GM19328 (cell line): ENCODE results near the gene MED26.
A peak's percentile ranks its signal among the peaks of the same experiment; 100 is the strongest.

Source experiments
- ATAC-seq: cut with Tn5 transposase; IDR thresholded peaks from one replicate; pipeline ENCODE4 v1.9.1; 2021; ENCODE audit warnings: mild to moderate bottlenecking, moderate library complexity; ENCODE audit not compliant: unreplicated experiment

The MED26 gene

GRCh38 chr19:16591803-16592556 is 36.0 kb downstream of the MED26 start:
- ATAC-seq, result no peak

- no peak for ATAC-seq
Measured at GRCh38 chr19:16590876-16591802, 36.9 kb downstream of the MED26 start.

- ATAC-seq, result no peak
Measured at GRCh38 chr19:16589917-16590316, 38.1 kb downstream of the MED26 start.

DNA sequence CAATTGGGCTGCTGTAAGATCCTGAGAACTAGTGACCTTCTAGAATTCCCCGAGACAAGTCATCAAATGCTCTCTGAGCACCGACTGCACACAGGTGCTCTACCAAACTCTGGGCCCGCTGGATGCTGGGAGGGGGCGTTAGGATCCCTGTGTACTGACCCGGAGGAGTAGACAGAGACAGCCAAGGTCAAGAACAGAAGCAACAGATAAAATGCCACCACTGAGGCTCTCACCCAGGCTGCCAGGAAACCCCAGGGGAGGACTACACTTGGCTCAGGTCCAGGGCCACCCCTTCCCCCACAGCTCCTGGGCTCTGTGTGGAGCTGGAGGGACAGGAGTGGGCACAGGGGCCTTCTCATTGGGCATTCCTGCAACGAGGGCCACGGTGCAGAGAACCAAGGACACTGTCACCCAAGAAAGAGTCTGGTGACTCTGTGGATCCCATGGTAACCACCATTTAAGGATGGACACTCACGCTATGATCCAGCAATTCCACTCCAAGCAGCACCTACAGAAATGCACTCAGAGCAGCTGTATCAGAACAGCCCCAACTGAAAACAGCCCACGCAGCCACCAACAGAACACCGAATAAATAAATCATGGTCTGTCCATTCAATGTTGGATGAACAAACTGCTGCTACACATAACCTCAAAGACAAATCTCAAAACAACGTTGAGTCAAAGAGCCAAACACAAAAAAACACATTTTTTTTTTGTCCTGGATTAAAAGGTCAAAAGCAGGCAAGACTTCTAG is 39.0 kb downstream of the MED26 start:
- no peak for ATAC-seq

DNA sequence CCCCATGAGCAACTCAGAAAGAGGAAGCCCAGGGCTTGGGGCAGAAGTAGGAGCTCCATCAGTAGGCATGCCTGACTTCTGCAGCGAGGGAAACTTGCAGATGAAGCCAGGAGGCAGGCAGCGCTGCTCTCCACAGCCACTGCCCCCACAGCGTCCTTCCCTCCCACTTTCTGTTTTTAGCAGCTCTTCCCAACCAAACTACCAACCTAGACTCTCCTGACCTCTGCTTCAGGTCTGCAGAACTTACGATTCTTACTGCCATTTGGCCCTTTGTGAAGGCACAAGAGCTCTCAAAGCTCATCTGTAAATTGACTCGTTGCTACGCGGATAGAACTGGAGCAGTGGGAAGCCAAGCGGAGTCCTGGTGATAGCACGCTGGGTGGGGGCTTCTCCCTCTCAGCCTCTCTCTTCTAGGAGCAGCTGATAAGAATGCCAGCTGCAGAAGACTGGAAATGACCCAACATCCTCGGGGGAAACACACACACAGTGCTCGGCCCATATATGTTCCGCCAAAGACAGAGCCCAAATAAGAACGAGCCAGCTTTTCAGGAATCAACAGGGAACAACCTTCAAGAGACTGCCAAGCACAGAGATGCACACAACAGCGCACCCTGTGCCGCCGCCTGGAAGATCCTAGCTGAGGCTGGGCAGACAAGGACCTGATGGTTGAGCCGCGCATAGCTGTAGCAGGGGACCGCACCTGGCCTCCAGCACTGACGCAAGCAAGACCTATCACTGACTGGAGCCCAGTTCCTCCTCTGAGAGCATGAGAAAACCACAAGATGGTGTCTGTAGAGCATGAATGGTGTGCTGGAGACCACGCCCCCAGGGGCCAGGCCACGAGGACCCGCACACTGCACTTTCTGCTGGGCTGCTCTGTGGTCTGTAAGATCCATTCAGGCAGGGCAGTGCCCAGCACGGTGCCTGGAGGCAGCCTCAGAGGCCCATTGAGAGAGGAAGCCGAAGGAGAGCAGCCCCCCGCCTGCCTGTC is 39.9 kb downstream of the MED26 start:
- peak; percentile 39 for ATAC-seq

GRCh38 chr19:16586991-16587832 is 40.8 kb downstream of the MED26 start:
- ATAC-seq, result no peak

GRCh38 chr19:16586477-16586871 is 41.5 kb downstream of the MED26 start:
- no peak for ATAC-seq

DNA sequence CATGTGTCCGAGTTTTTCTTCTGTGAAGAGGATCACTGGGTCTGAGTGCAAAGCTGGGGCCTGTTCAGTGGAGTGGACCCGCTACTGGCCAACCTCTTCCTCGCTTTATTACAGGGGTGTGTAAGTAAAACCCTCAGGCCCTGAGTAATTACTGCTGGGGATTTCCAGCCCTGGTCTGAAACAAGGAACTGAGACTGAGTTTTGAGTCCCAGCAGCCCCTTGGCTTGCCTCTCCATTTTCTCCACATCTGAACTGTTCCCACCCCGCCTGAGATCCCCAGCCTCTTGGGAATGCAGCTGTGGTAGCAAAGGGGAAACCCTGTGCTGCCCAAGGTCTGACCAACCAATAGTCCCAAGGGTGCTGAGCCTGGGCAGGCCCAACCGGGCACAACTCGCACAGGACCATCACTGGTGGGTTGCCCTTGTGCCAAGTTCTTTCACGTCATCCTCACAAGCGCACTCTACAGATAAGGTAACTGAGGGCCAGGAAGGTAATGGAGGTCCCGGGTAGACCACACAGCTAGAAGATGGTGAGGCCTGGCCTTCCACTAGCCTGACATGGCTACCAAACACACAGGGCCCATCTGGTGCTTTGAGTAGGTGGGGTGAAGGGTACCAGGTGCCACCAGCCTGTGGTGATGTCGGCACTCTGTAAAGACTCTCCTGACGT is 42.1 kb downstream of the MED26 start:
- ATAC-seq, result no peak

- ATAC-seq, result no peak
Measured at GRCh38 chr19:16585094-16585801, 42.8 kb downstream of the MED26 start.

DNA sequence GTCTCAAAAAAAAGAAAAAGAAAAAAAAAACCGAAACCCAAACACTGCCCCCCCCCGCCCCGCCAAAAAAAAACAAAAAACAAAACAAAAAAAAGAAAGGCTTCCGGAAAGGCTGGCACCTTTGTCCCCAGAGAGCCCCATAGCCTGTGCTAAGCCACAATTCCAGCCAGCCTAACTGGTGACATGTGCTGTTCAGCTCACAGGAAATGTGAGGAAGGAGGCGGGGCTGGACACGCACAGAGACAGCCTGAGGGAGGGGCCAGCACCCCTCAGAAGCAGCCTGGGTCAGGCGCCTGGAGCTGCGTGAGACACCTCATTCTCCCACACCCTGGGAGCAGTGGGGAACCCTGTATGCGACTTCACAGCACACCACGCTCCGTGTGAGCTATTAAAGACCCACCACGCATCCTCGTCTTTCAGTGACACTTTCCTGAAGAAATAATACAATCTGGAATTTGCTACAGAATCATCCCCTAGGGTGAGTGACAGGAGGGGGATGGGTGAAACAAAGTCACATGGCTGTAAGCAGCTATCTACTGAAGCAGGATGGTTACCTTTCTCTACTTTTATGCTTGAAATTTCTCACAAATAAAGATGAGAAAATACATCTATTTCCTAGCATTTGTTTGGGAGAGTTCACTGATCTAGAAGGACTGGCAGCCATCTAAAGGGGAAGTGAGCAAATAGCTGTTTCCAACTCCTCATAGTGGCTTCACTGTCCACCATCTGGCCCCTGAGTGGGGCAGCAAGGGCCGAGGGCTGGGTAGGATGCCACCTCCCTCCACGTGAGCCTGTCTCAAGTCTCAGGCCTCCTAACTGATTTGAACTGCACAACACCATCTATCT is 43.5 kb downstream of the MED26 start:
- peak; percentile 41 for ATAC-seq

GRCh38 chr19:16582486-16583261 is 45.3 kb downstream of the MED26 start:
- ATAC-seq, result no peak

- ATAC-seq, result no peak
Measured at GRCh38 chr19:16581971-16582343, 46.0 kb downstream of the MED26 start.

- ATAC-seq, result no peak
Measured at GRCh38 chr19:16581145-16581970, 46.6 kb downstream of the MED26 start.

- no peak for ATAC-seq
Measured at GRCh38 chr19:16579381-16579780, 48.6 kb downstream of the MED26 start.

DNA sequence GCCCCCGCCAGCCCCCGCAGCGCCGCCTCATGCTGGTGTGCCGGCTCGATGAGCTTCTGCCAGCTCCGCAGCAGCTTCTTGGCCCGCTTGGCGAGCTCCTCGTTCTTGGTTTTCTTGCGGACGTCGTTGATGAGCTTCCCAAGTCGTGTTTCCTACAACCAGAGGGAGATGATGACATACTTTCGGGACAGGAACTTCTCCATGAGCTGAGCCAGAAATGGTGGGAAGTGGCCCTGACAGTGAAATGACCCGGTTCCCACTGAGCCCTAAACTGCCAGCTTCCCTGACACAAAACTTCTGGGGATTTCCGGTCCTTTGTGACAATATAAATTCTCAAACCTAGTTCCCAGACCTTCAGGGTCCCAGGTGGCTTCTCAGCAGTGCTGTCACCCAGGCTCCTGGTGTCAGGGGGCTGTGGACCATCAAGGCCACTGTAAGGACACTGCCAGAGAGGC is 50.4 kb downstream of the MED26 start:
- no peak for ATAC-seq
